Tibial nerve (tissue), 4 donors: Measurements from ENCODE around the gene SULT1A3.

Experiments
- EP300 ChIP-seq, 2 donors: sonication (generic); formaldehyde crosslinking; IDR thresholded peaks; one replicate each; pipeline ENCODE4 v1.6.1; 2017; ENCODE audit warnings: antibody characterized with exemption in 2 of 2, mild to moderate bottlenecking in 1 of 2
- POLR2A ChIP-seq, 2 donors: fragments of 450-650 bp; IDR thresholded peaks; one replicate each; pipeline ENCODE4 v1.6.1; 2017; ENCODE audit warnings: antibody characterized with exemption in 2 of 2, mild to moderate bottlenecking in 2 of 2, moderate library complexity in 2 of 2
- TF ChIP-seq, protein P1 (sequence below), 5 experiments: fragments of 200-600 bp in 3 of 5; fragments of 450-650 bp in 2 of 5; sonication (generic) in 3 of 5; IDR thresholded peaks; one replicate each; pipeline ENCODE4 v1.5.1; 2016 to 2019; ENCODE audit warnings: antibody characterized with exemption in 5 of 5, mild to moderate bottlenecking in 3 of 5, moderate library complexity in 2 of 5

DNA sequence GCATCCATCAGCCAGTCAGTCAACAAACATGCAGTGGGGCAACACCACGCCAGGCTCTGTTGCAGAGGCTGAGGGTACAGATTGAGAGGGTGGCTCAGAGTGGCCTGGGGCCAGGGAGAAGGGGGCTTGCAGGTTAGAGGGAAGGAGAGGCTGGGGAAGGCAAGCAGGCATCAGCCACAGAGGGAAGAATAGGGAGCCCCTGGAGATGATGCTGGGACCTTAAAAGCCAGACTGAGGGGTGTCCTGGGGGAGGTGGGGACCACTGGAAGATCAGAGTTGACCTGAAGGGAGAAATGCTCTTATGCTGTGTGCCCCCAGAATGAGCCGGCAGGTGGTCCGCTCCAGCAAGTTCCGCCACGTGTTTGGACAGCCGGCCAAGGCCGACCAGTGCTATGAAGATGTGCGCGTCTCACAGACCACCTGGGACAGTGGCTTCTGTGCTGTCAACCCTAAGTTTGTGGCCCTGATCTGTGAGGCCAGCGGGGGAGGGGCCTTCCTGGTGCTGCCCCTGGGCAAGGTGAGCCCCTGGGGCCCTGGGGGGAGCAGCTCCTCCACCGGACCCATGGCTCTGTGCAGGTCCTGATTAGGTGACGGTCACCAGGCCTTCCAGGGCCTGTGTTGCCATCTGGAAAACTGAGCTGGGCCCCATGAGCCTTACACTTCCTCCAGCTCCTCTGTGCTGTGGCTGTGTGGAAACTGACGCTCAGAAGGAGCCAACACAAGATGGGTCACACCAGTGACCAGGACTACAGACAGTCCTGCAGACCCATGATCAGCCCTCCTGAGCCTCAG lies 14.0 kb upstream of the SULT1A3 start:
- TF ChIP-seq, protein P1, sequence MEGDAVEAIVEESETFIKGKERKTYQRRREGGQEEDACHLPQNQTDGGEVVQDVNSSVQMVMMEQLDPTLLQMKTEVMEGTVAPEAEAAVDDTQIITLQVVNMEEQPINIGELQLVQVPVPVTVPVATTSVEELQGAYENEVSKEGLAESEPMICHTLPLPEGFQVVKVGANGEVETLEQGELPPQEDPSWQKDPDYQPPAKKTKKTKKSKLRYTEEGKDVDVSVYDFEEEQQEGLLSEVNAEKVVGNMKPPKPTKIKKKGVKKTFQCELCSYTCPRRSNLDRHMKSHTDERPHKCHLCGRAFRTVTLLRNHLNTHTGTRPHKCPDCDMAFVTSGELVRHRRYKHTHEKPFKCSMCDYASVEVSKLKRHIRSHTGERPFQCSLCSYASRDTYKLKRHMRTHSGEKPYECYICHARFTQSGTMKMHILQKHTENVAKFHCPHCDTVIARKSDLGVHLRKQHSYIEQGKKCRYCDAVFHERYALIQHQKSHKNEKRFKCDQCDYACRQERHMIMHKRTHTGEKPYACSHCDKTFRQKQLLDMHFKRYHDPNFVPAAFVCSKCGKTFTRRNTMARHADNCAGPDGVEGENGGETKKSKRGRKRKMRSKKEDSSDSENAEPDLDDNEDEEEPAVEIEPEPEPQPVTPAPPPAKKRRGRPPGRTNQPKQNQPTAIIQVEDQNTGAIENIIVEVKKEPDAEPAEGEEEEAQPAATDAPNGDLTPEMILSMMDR (IDR thresholded peaks at IDR 0.05) = no peak
- TF ChIP-seq EP300 (IDR thresholded peaks at IDR 0.05) = no peak
- no peak for TF ChIP-seq POLR2A (IDR thresholded peaks at IDR 0.05)
